ENCODE results near the gene SPTB. TPM values are rescaled to one million over a fixed set of nuclear protein-coding genes. Genes with fewer than 3 reads are reported as not detected.

The SPTB gene
- polyA plus RNA-seq, 3 donors from 2014 or later, result 0.29 TPM; not detected in 2

GRCh38 chr14:64855721-64856528, 23.8 kb downstream of the SPTB start:
- H3K9me3 Mint-ChIP-seq, result no peaks in the 10 kb centered on the region
- no peak overlapping the region for H3K4me3 Mint-ChIP-seq
- no peaks in the 10 kb centered on the region for H3K36me3 Mint-ChIP-seq
- no peak for DNase-seq
- no peak overlapping the region for H3K27ac Mint-ChIP-seq
- H3K4me1 Mint-ChIP-seq, result no peaks in the 10 kb centered on the region
- peaks cover 4 to 9% (median 4%) of the 10 kb centered on the region in 3 donors for H3K27me3 Mint-ChIP-seq (ENCODE audit: low read depth in 3 of 3)

- H3K9me3 Mint-ChIP-seq, result no peaks in the 10 kb centered on the region
- H3K27ac Mint-ChIP-seq, result no peak overlapping the region
- no peaks in the 10 kb centered on the region for H3K4me1 Mint-ChIP-seq
- H3K36me3 Mint-ChIP-seq, result no peaks in the 10 kb centered on the region
- DNase-seq, result no peak
- H3K27me3 Mint-ChIP-seq (ENCODE audit: low read depth in 3 of 3), result peaks cover 1 to 25% (median 13%) of the 10 kb centered on the region in 3 donors
- no peak overlapping the region for H3K4me3 Mint-ChIP-seq
Observed at GRCh38 chr14:64850369-64851137, 29.2 kb downstream of the SPTB start.

- H3K4me1 Mint-ChIP-seq, result no peaks in the 10 kb centered on the region
- no peak overlapping the region for H3K4me3 Mint-ChIP-seq
- no peaks in the 10 kb centered on the region for H3K9me3 Mint-ChIP-seq
- DNase-seq, result no peak
- H3K36me3 Mint-ChIP-seq, result no peaks in the 10 kb centered on the region
- H3K27me3 Mint-ChIP-seq (ENCODE audit: low read depth in 3 of 3), result peaks cover 1 to 24% (median 12%) of the 10 kb centered on the region in 3 donors
- H3K27ac Mint-ChIP-seq, result no peak overlapping the region
Observed at GRCh38 chr14:64849940-64850339, 29.8 kb downstream of the SPTB start.

DNA sequence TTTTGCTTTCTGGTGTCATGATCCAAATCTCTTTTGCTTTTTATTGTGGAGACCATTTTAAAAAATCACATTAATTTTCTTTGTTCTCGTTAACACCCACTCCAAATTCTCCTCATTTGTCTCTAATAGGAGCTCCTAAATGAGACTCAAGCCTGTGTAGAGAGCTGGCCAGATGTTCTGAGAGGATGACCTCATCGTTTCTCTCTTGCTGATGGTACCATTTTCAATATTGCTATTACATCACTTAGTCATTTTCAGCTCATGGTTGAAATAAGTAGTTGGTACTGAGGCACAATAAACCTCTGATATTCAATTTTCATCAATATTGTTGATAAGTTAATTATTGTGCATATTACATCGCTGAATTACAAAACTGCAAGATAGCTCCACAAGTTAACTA, 31.5 kb downstream of the SPTB start:
- H3K27me3 Mint-ChIP-seq (ENCODE audit: low read depth in 3 of 3), result peaks cover 3 to 23% (median 9%) of the 10 kb centered on the region in 3 donors
- H3K27ac Mint-ChIP-seq, result no peak overlapping the region
- no peaks in the 10 kb centered on the region for H3K36me3 Mint-ChIP-seq

GRCh38 chr14:64846319-64846718, 33.4 kb downstream of the SPTB start:
- H3K27me3 Mint-ChIP-seq (ENCODE audit: low read depth in 3 of 3), result peaks cover 2 to 19% (median 12%) of the 10 kb centered on the region in 3 donors
- H3K9me3 Mint-ChIP-seq, result no peaks in the 10 kb centered on the region
- no peaks in the 10 kb centered on the region for H3K36me3 Mint-ChIP-seq

More for the DNA sequence above, 31.5 kb downstream of the SPTB start:
- Mint-ChIP-seq H3K9me3 (no peaks in the 10 kb centered on the region), H3K4me3 (no peak overlapping the region), H3K4me1 (no peaks in the 10 kb centered on the region)
- DNase-seq, result no peak

DNA sequence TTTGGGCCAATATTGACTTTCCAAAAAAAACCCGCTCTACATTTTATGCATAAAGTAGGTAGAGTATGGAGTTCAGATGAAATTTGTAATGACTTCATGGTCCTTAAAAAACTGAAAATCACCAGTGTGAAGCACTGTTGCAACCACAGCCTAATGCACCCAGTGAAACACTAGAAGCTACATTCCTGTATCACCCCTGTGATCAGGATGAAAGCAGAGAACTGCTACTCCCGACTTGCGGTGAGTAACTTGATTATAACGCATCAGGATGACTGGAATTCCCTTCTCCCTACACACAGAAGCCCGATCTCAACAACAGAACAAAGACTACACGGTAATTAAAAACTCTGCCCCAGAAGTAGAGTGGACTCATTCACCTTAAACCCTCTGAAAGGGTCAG, 33.8 kb downstream of the SPTB start:
- H3K27me3 Mint-ChIP-seq (ENCODE audit: low read depth in 3 of 3), result peaks cover 4 to 20% (median 12%) of the 10 kb centered on the region in 3 donors
- H3K4me1 Mint-ChIP-seq, result no peaks in the 10 kb centered on the region
- no peaks in the 10 kb centered on the region for H3K36me3 Mint-ChIP-seq

More at GRCh38 chr14:64846319-64846718, 33.4 kb downstream of the SPTB start:
- no peak overlapping the region for H3K27ac Mint-ChIP-seq
- no peak for DNase-seq
- H3K4me1 Mint-ChIP-seq, result no peaks in the 10 kb centered on the region
- no peak overlapping the region for H3K4me3 Mint-ChIP-seq

GRCh38 chr14:64844969-64845536, 34.7 kb downstream of the SPTB start:
- DNase-seq, result no peak
- peaks cover 6 to 22% (median 8%) of the 10 kb centered on the region in 3 donors for H3K27me3 Mint-ChIP-seq (ENCODE audit: low read depth in 3 of 3)
- H3K27ac Mint-ChIP-seq, result no peak overlapping the region
- no peaks in the 10 kb centered on the region for H3K4me1 Mint-ChIP-seq
- no peaks in the 10 kb centered on the region for H3K9me3 Mint-ChIP-seq
- no peaks in the 10 kb centered on the region for H3K36me3 Mint-ChIP-seq
- no peak overlapping the region for H3K4me3 Mint-ChIP-seq

More for the DNA sequence above, 33.8 kb downstream of the SPTB start:
- Mint-ChIP-seq H3K4me3 (no peak overlapping the region), H3K9me3 (no peaks in the 10 kb centered on the region), H3K27ac (no peak overlapping the region)
- DNase-seq, result no peak

- peaks cover 6 to 22% (median 8%) of the 10 kb centered on the region in 3 donors for H3K27me3 Mint-ChIP-seq (ENCODE audit: low read depth in 3 of 3)
- H3K4me3 Mint-ChIP-seq, result no peak overlapping the region
- no peaks in the 10 kb centered on the region for H3K4me1 Mint-ChIP-seq
- no peaks in the 10 kb centered on the region for H3K36me3 Mint-ChIP-seq
- no peak overlapping the region for H3K27ac Mint-ChIP-seq
- DNase-seq, result no peak
- H3K9me3 Mint-ChIP-seq, result no peaks in the 10 kb centered on the region
Observed at GRCh38 chr14:64844272-64844671, 35.4 kb downstream of the SPTB start.

DNA sequence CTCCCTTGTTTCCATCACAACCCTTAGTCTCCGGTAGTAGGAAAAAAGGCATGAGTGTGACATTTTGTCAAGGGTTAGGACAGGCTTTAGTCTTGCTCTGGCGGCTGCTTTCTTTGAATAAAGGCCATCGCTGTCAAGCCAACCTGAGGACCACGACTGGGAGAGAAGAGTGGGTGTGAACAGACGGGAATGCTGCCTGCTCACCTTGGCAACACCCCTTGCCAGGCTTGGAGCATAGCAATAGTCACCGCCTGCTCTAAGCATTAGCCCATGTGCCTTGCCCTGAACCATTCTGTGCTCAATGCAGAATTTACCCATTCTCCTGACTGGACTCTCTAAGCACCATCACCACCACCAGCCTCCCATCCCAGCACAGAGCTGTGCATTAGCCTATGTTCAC, 36.2 kb downstream of the SPTB start:
- peaks cover 6 to 27% (median 8%) of the 10 kb centered on the region in 3 donors for H3K27me3 Mint-ChIP-seq (ENCODE audit: low read depth in 3 of 3)
- no peaks in the 10 kb centered on the region for H3K9me3 Mint-ChIP-seq
- no peak overlapping the region for H3K27ac Mint-ChIP-seq
- no peak for DNase-seq
- H3K4me1 Mint-ChIP-seq, result no peaks in the 10 kb centered on the region
- no peak overlapping the region for H3K4me3 Mint-ChIP-seq
- H3K36me3 Mint-ChIP-seq, result no peaks in the 10 kb centered on the region

DNA sequence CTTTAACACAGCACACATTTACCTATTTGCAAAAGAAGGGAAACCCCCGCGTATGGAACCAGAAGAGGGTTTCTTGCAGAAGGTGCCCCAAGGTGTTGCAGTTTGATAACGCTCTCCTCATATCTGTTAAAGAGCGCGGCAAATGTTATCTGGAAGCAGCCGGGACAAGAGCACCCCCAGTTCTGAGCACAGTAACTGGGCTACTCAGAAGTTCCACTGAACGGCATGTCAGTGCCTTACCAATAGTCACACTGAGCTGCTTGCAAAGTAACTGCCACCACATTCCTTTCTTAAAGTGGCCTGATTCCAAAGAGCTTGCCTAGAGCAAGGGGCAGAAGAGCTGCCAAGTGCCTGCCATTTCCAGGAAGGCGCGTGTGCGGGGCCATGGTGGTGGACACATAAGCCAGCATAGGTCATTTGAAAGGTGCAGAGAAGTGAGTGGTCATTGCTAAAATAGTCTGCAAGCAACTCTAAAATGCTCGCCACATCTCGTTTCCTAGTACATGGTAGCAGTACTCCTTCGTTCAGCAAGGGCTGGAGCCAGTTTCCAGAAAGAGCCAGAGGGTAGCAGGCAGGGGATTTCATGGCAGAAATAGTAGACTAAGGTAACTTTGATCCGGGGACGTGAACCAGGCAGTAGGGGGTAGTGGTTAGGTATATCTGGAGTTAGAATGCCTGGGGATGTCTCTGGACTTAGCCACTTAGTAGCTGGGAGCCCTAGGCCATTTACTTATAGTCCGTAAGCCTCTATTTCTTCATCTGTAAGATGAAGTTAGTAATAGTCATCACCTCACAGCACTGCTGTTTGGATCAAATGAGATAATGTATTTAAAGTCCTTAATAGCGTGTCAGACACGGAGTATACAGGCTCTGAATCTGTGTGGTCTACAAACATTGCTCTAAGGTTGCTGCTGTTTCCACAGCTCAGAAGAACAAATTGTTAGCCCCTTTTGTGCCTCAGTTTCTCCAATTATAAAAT, 37.6 kb downstream of the SPTB start:
- Mint-ChIP-seq H3K36me3 (no peaks in the 10 kb centered on the region), H3K4me3 (no peak overlapping the region), H3K27ac (no peak overlapping the region), H3K9me3 (no peaks in the 10 kb centered on the region), H3K27me3 (ENCODE audit: low read depth in 3 of 3) (peaks cover 5 to 19% (median 10%) of the 10 kb centered on the region in 3 donors), H3K4me1 (no peaks in the 10 kb centered on the region)
- no peak for DNase-seq

DNA sequence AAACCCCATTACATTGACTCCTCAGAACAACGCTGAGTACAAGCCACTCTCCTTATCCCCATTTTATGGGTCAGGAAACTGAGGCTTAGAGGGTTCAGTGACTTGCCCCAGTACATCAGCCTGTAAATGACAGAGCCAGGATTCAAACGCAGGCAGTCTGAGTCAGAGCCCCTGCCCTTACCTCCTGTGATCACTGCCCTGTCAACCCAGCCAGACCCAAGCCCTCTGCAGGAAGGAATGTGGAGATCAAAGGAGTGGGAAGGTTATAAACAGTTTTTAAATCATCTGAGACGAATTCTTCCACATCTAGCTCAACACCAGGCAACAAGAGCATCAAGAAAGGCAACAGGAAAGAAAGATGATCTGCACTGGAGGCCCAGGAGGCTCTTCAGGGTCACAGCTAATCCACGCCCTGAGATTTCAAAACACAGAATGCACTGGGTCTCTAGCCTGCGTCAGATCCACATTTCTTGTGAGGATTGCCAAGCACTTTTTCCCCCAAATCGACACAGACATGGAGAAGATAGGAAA, 38.5 kb downstream of the SPTB start:
- Mint-ChIP-seq H3K27me3 (ENCODE audit: low read depth in 3 of 3) (peaks cover 3 to 21% (median 10%) of the 10 kb centered on the region in 3 donors), H3K4me1 (no peaks in the 10 kb centered on the region), H3K4me3 (no peak overlapping the region), H3K9me3 (no peaks in the 10 kb centered on the region), H3K27ac (no peak overlapping the region), H3K36me3 (no peaks in the 10 kb centered on the region)
- DNase-seq, result no peak

DNA sequence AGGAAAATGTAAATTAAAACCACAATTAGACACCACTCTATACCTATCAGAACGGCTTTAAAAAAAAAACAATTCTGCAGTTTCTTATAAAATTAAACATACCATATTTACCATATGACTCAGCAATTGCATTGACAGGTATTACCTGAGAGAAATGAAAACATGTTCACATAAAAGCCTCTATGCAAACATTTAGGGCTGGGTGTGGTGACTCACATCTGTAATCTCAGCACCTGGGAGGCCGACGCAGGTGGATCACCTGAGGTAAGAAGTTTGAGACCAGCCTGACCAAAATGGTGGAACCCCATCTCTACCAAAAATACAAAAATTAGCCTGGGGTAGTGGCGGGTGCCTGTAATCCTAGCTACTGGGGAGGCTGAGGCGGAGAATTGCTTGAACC, 41.1 kb downstream of the SPTB start:
- Mint-ChIP-seq H3K36me3 (no peaks in the 10 kb centered on the region), H3K27ac (no peak overlapping the region), H3K9me3 (no peaks in the 10 kb centered on the region), H3K4me3 (no peak overlapping the region), H3K4me1 (no peaks in the 10 kb centered on the region), H3K27me3 (ENCODE audit: low read depth in 3 of 3) (peaks cover 3 to 21% (median 8%) of the 10 kb centered on the region in 3 donors)
- DNase-seq, result no peak

- Mint-ChIP-seq H3K27ac (no peak overlapping the region), H3K9me3 (no peaks in the 10 kb centered on the region), H3K4me1 (no peaks in the 10 kb centered on the region), H3K27me3 (ENCODE audit: low read depth in 3 of 3) (peaks cover 0 to 15% (median 6%) of the 10 kb centered on the region in 3 donors), H3K36me3 (no peaks in the 10 kb centered on the region), H3K4me3 (no peak overlapping the region)
- no peak for DNase-seq
Observed at GRCh38 chr14:64835431-64835830, 44.3 kb downstream of the SPTB start.

Data from immature natural killer cell (primary cell).